Esophagus squamous epithelium (tissue), 5 donors: Measurements from ENCODE around the gene N4BP3. TPM values are rescaled to one million over a fixed set of nuclear protein-coding genes. Genes with fewer than 3 reads are reported as not detected.
"Not testable (repeated sequence)": the region's sequence is repeated elsewhere in the genome, so short reads cannot be mapped to it uniquely, and the experiment has no call there.

Experiments used
- DNase-seq: peaks from one replicate; lab custom pipeline; 2025; lab: John Stamatoyannopoulos, UW
- H3K27ac ChIP-seq, 4 donors: fragments of 200-600 bp; sonication (generic); one replicate each; pipeline ENCODE4 v1.5.1; 2016 to 2019; ENCODE audit warnings: mild to moderate bottlenecking in 1 of 4
- H3K27me3 ChIP-seq, 4 donors: fragments of 200-600 bp; sonication (generic); 1 replicate in 3 of 4; 2 replicates in 1 of 4; pipeline versions ENCODE4 v1.5.1 to v1.6.0; 2017 to 2021; ENCODE audit warnings: antibody characterized with exemption in 1 of 4
- H3K36me3 ChIP-seq, 3 donors: fragments of 200-600 bp; sonication (generic); one replicate each; pipeline ENCODE4 v1.5.1; 2016 to 2019
- H3K4me1 ChIP-seq, 3 donors: fragments of 200-600 bp; sonication (generic); one replicate each; pipeline ENCODE4 v1.5.1; 2017 to 2019
- H3K4me3 ChIP-seq, 4 donors: fragments of 200-600 bp; sonication (generic); 1 replicate in 3 of 4; 2 replicates in 1 of 4; pipeline ENCODE4 v1.5.1; 2016 to 2019; ENCODE audit warnings: mild to moderate bottlenecking in 2 of 4, moderate library complexity in 1 of 4
- H3K9me3 ChIP-seq, 3 donors: fragments of 200-600 bp; sonication (generic); one replicate each; pipeline ENCODE4 v1.5.1; 2016 to 2019
- POLR2A ChIP-seq, 4 donors: fragments of 450-650 bp; IDR thresholded peaks; one replicate each; pipeline ENCODE4 v1.6.1; 2017; ENCODE audit warnings: antibody characterized with exemption in 4 of 4, mild to moderate bottlenecking in 4 of 4, moderate library complexity in 3 of 4
- WGBS, 2 donors: methylation state at CpG; one replicate each; pipeline ENCODE4 v1.1.5; 2018; 5-methylcytosine and 5-hydroxymethylcytosine counted together
- intact Hi-C: fragments of 100-400 bp; cut with DNase I; formaldehyde crosslinking; loops from one replicate; pipeline ENCODE4 v1.15.0; 2022
- total RNA-seq, 4 donors: library from RNA; depleted of rRNA; stranded (reverse); fragments of >200 nt; gene quantifications; one replicate each; pipeline ENCODE4 v1.1.0, GENCODE V29; 2016
- TF ChIP-seq, protein P1 (sequence below), 6 experiments: fragments of 450-650 bp in 4 of 6; fragments of 200-600 bp in 2 of 6; sonication (generic) in 2 of 6; IDR thresholded peaks; one replicate each; pipeline ENCODE4 v1.5.1; 2016 to 2019; ENCODE audit warnings: antibody characterized with exemption in 6 of 6, mild to moderate bottlenecking in 4 of 6, moderate library complexity in 4 of 6
- donor health status: DM: yes; HTN: yes; CAD: no.

The N4BP3 gene
- total RNA-seq, 4 donors from 2014 or later = 14.0 to 32.6 (median 16.1) TPM

DNA sequence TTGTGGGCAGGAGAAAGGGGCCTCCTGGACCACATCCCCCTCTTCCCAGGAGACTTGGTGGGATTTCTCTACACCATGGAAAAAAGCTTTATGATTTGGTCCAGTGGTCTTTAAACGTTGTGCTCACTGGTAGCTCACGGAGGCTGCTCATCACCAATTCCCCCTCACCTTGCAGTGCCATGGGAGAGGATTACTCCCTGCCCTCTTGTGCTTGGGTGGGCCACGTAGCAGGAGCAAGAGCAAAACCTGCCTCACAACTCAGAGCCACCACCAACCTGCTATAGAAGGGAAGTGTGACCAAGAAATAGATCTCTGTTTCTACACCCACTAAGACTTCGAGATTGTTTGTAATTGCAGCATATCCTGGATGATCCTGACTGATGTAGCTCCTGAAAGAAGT, 42.2 kb upstream of the N4BP3 start:
- Histone ChIP-seq H3K27me3 (peaks cover 0 to 35% (median 0%) of the 10 kb centered on the region in 4 donors), H3K36me3 (no peaks in the 10 kb centered on the region), H3K9me3 (no peaks in the 10 kb centered on the region), H3K27ac (no peak overlapping the region), H3K4me1 (peaks cover 0 to 6% (median 3%) of the 10 kb centered on the region in 3 donors), H3K4me3 (no peak overlapping the region)
- no peak for TF ChIP-seq POLR2A (IDR thresholded peaks at IDR 0.05)
- TF ChIP-seq, protein P1, sequence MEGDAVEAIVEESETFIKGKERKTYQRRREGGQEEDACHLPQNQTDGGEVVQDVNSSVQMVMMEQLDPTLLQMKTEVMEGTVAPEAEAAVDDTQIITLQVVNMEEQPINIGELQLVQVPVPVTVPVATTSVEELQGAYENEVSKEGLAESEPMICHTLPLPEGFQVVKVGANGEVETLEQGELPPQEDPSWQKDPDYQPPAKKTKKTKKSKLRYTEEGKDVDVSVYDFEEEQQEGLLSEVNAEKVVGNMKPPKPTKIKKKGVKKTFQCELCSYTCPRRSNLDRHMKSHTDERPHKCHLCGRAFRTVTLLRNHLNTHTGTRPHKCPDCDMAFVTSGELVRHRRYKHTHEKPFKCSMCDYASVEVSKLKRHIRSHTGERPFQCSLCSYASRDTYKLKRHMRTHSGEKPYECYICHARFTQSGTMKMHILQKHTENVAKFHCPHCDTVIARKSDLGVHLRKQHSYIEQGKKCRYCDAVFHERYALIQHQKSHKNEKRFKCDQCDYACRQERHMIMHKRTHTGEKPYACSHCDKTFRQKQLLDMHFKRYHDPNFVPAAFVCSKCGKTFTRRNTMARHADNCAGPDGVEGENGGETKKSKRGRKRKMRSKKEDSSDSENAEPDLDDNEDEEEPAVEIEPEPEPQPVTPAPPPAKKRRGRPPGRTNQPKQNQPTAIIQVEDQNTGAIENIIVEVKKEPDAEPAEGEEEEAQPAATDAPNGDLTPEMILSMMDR (IDR thresholded peaks at IDR 0.05) = no peak
- no peak for DNase-seq
- intact Hi-C loops = no loop called here
- whole genome bisulfite sequencing, 2 donors = 68 to 91% methylated on average over 3 of the region's 4 CpGs

DNA sequence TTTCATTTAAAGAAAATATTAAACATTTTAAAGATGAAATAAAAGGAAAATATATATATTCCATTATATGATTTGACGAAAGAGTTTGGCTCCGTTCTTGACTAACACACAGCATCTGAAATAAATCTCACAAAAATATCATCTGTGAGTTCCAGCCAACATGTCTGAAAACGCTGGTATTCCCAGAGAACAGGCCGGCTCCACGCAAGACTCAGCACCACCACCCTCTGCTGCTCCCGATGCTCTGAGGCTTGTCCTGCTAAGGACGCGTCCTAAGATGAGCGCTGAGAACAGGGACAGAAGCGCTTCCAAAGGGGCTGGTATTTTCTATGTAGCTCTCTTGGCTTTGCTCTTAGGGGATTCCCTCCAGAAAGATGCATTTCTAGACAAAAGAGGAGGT, 40.6 kb upstream of the N4BP3 start:
- intact Hi-C loops = loop anchor here (2.0 kb wide), 1 partner anchor 92 kb away; no protein-coding TSS in a partner anchor
- no peak for DNase-seq
- 80 to 84% methylated on average over 6 to 10 of the region's 10 CpGs for WGBS, 2 donors
- no peak for TF ChIP-seq POLR2A (IDR thresholded peaks at IDR 0.05)
- TF ChIP-seq, protein P1 (IDR thresholded peaks at IDR 0.05) = no peak
- no peaks in the 10 kb centered on the region for H3K9me3 ChIP-seq
- H3K27ac ChIP-seq = no peak overlapping the region
- no peak overlapping the region for H3K4me3 ChIP-seq
- H3K4me1 ChIP-seq = peaks cover 0 to 17% (median 3%) of the 10 kb centered on the region in 3 donors
- peaks cover 0 to 29% (median 0%) of the 10 kb centered on the region in 4 donors for H3K27me3 ChIP-seq
- no peaks in the 10 kb centered on the region for H3K36me3 ChIP-seq

DNA sequence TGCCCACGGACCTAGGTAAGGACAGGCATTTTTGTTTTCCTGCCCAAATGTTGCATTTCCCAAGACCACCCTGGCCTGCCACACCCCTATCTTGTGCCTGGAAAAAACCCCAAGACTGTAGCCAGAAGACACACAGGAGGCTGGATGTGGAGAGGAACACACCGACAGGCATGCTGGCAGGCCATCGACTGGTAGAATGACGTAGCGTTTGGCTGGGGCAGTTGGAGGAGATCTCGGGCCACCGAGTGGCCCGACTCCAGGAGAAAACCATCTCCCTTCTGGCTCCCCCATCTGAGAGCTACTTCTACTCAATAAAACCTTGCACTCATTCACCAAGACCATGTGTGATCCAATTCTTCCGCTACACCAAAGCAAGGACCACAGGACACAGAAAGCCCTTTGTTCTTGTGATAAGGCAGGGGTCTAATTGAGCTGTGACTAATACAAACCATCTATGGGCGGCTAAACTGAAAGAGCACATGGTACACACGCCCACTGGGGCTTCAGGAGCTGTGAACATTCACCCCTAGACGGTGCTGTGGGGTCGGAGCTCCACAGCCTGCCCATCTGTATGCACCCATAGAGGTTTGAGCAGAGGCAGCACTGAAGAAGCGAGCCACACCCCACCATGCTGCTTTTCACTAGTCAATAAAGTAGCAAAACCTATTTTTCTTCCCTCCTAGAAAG, 38.9 kb upstream of the N4BP3 start:
- H3K9me3 ChIP-seq = no peaks in the 10 kb centered on the region
- DNase-seq = no peak
- intact Hi-C loops = no loop called here
- H3K27me3 ChIP-seq = peaks cover 0 to 29% (median 0%) of the 10 kb centered on the region in 4 donors
- H3K36me3 ChIP-seq = no peaks in the 10 kb centered on the region
- H3K27ac ChIP-seq = no peak overlapping the region
- TF ChIP-seq, protein P1 (IDR thresholded peaks at IDR 0.05) = no peak
- TF ChIP-seq POLR2A (IDR thresholded peaks at IDR 0.05) = no peak
- peaks cover 0 to 26% (median 3%) of the 10 kb centered on the region in 3 donors for H3K4me1 ChIP-seq
- WGBS, 2 donors = 53 to 60% methylated on average over 7 to 14 of the region's 14 CpGs
- H3K4me3 ChIP-seq = no peak overlapping the region

DNA sequence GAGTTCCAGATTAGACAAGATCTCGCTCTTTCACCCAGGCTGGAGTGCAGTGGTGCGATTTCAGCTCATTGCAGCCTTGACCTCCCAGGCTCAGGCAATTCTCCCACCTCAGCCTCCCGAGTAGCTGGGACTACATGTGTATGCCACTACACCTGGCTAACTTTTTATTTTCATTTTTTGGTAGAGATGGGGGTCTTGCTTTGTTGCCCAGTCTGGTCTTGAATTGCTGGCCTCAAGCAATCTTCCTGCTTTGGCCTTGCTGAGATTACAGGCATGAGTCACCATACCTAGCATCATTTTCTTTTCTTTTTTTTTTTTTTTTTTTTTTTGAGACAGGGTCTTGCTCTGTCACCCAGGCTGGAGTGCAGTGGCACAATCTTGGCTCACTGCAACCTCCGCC, 36.4 kb upstream of the N4BP3 start:
- WGBS, 2 donors = 95 to 97% methylated on average over 4 of the region's 4 CpGs
- H3K36me3 ChIP-seq, H3K4me3 ChIP-seq, H3K9me3 ChIP-seq, DNase-seq, intact Hi-C loops: not testable (repeated sequence)
- Histone ChIP-seq H3K4me1 (peaks cover 0 to 31% (median 0%) of the 10 kb centered on the region in 3 donors), H3K27me3 (peaks cover 0 to 33% (median 0%) of the 10 kb centered on the region in 4 donors), H3K27ac (peak overlapping the region in 1 of 4 donors; percentile 2)

DNA sequence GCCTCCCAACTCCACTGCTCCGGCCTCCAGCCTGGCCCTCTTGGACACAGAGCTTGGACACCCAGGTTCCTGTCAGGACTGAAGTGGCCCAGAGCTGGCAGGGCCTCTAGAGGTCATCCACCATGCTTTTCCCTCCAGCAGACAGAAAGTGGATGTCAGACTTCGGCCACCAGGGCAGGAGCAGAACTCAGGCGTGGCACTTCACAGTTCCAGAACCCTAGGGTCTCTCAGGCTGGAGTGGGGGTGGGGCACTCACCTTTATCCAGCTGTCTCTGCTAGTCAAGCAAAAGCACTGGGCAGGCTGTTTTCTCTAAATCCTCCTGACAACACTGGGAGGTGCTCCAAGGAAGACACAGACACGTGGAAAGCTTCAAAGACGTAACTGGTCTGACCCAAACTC, 35.6 kb upstream of the N4BP3 start:
- H3K27ac ChIP-seq = peak overlapping the region in 1 of 4 donors; percentile 21
- 76 to 79% methylated on average over 4 of the region's 5 CpGs for WGBS, 2 donors
- TF ChIP-seq POLR2A (IDR thresholded peaks at IDR 0.05) = no peak
- TF ChIP-seq, protein P1 (IDR thresholded peaks at IDR 0.05) = no peak
- H3K36me3 ChIP-seq = no peaks in the 10 kb centered on the region
- H3K27me3 ChIP-seq = peaks cover 0 to 33% (median 0%) of the 10 kb centered on the region in 4 donors
- intact Hi-C loops = no loop called here
- DNase-seq = no peak
- H3K4me1 ChIP-seq = peaks cover 0 to 31% (median 0%) of the 10 kb centered on the region in 3 donors
- no peaks in the 10 kb centered on the region for H3K9me3 ChIP-seq
- H3K4me3 ChIP-seq = no peak overlapping the region
